Activated gamma-delta T cell treated with anti-CD3 and anti-CD28 coated beads, Interleukin-2, amount 50 U/mL, for 16 hours (primary cell): ENCODE measurements around the gene E2F8.

Experiments used
- DNase-seq: peaks from one replicate; pipeline ENCODE4 v3.0.0-alpha.2; 2020; ENCODE audit warnings: low read depth

Gene E2F8

GRCh38 chr11:19220903-19221724 lies 19.6 kb downstream of the E2F8 start:
- no peak for DNase-seq

DNA sequence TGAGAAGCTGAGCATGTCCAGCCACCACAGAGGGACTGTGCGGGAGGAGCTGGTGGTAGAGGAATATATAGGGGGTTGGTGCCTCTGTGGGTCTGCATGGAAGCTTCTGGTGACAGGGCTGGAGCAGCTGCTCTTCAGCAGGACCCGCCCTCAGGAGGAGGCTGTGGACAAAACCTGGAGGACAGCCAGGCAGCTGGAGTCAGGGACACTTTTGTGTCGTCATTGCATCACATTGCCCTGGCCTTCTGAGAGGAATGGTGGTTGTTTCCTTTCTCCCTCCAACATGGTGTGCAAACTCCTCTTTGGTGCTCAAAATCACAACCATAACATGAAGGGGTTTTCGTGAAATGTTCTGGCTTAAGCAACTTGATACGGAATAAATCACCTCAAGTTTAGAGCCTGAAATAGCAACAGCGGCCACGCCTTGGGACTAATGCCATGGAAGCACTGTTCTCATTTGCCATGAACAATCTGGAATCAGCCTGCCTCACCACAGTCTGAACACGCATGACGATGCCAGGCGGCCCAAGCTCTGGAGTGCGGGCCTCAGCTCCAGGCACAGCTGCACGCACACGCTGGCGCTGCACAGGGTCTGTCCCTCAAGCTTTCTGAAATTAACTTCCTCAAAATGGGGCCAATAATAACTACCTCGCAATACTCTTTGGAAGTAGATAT lies 21.8 kb downstream of the E2F8 start:
- DNase-seq: no peak

DNA sequence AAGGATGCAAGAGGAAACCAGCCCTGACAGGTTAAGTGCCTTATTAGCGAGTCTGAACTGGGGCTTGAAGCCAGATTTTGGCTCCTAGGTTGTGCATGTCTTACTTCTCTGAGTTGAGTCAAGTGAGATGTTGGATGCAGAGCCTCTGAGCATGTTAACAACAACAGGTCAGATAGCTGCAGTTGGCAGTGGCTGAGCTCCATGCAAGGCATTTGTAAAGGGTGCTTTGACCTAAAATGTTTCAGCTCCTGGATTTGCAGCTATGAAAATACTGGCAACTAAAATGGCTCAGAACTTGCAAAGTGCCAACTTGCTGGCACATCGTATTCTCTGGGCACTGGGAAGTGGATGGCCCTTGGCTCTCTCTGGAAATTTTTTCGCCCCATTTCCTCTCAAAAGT lies 22.5 kb downstream of the E2F8 start:
- no peak for DNase-seq

GRCh38 chr11:19216709-19217374 lies 23.9 kb downstream of the E2F8 start:
- DNase-seq: no peak

DNA sequence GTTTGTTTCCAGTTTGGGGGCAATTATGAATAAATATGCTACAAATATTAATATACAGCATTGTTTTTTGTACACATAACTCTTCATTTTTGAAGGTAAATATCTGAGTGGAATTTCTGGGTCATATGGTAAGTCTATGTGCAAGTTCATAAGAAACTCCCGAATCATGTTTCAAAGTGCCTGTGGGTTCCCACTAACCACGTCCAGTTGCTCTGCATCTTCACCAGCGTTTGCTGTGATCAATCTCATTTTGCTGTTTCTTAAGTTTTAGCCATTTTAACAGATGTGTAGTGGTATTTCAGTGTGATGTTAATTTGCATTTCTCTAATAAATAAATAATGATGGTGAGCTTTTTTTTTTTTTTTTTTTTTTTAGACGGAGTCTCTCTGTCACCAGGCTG lies 24.7 kb downstream of the E2F8 start:
- no peak for DNase-seq

- no peak for DNase-seq
Observed at GRCh38 chr11:19209617-19210370, 31.0 kb downstream of the E2F8 start.

GRCh38 chr11:19208959-19209546 lies 31.7 kb downstream of the E2F8 start:
- DNase-seq: no peak

DNA sequence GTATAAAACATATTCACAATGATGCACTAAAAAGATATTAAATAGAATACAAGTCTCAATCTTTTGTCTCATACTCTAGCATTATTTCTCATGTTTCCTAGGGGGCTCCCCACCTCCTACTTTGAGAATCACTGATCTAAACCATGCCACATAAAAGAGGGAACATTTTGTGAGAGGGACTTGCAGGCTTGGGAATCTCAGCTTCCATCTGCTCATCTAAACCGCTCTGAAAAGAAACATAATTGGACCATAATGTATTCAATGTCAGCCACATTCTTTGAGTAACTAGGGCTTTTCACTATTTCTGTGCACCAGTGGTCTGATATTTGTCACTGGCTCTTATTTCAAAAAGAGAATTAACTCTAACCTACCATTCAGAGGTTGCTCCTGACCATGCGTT lies 32.6 kb downstream of the E2F8 start:
- no peak for DNase-seq

GRCh38 chr11:19204836-19205235 lies 35.9 kb downstream of the E2F8 start:
- no peak for DNase-seq

- no peak for DNase-seq
Observed at GRCh38 chr11:19201737-19202605, 38.8 kb downstream of the E2F8 start, which contains the start of gene CSRP3. Gene CSRP3 (minus strand): TSS chr11:19201983. CDS start chr11:19192448, 9,535 bp downstream.

GRCh38 chr11:19200410-19201201 lies 40.1 kb downstream of the E2F8 start:
- no peak for DNase-seq

DNA sequence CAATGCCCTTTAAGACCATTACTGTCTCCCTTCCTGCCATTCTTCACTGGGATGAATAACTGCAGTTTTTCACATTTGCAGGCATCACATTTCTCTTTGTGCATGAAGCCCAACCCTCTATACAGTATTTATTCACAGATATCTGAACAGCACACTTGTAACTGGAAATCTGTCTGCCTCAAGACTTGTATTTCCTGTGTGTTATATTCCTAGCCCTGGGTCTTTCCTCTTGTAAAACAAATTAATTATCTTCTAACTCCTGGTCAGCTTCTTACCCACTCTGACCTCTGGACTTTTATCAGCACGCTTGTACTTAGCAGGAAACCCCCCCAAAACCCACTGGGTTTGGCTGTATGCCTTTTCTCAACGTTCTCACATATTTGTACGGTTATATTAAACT lies 41.0 kb downstream of the E2F8 start:
- no peak for DNase-seq

- no peak for DNase-seq
Observed at GRCh38 chr11:19199048-19199447, 41.7 kb downstream of the E2F8 start.

DNA sequence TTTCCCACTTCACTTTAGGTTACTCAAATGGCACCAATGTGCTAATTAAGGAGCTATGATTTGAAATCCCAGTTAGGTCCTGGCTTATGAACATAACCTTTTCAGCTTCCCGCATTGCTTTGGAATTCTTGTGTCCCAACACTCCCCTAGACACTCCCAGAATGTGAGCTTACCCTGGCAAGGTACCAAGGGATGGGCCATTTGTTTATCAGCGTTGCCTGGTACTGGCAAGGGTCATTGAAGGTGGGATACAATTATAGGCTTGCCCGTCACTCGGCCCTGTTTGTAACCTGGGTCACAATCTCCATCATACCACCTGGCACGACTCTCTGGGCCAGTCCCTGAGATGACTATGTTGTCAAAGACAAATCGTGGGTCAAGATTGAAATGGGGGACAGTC lies 44.3 kb downstream of the E2F8 start:
- DNase-seq: no peak

DNA sequence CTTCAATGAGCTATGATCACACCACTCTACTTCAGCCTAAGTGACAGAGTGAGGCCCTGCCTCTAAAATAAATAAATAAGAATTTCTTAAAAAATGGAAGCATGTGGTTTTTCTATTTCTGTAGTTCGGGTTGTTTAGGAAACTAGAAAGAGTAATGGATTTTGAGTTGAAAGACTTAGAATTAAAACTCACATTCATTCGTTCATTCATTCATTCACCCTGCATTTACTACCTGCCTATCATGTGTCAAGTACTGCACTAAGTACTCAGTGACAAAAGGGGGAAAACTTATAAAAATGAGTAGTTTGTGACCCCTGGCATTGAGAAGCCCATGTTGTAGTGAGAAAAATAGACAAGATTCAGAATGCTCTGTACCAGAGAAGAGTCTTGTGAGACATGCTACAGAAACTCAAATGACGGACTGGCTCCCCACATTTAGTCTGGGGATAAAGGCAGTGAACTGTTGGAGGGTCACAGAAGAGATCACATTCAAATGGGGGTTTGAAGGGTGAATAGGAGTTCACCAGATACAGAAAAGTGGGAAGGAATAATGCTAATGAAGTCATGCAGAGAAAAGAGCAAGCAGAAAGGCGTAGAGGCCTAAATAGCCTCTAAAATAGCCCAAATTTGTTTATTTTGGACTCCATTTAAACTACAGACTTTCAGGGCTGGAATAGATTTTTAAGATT lies 46.0 kb downstream of the E2F8 start:
- DNase-seq: no peak

DNA sequence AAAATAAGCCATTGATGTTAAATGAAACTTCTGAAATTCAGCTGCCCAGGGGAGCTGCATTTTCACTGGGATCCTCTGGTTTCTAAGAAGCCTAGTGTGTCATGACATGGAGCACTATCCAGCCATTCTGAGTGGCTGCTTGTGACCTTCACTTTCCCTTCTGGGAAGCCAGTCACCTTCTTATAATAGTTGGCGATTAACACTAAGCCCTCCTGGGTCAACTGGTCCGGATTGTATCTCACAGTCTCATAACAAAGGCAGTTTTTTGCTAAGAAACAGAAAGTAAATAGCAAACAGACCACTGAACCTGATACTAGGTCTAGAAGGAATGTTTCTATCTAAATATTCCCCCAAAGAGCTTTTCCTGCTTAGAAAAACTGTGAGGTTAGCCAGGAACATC lies 46.8 kb downstream of the E2F8 start:
- DNase-seq: no peak

- no peak for DNase-seq
Observed at GRCh38 chr11:19191530-19192169, 49.1 kb downstream of the E2F8 start.

DNA sequence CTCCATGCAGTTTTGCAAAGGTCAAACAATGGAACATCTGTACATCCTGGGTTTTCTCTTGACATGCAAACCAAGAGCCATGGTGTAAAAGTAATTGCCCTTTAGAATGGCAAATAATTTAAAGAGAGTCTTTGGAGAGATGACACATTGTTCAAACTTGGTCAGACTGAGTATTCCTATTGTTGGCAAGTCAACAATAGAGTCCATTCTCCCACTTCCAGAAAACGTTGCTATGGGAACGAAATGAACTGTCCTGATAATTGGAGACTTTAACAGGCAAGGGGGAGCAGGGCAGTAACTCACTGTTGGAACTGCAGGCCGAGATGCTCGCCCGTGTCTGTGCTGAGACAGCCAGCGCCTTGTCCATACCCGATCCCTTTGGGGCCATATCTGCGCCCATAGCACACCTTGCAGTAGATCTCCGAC lies 52.9 kb downstream of the E2F8 start:
- DNase-seq: no peak
